NCI-H2227 (cell line): ENCODE measurements around the gene LSM3.

Experiments
- DNase-seq: peaks from one replicate; lab custom pipeline; 2025; ENCODE audit not compliant: unreplicated experiment; lab: John Stamatoyannopoulos, UW

LSM3 gene

DNA sequence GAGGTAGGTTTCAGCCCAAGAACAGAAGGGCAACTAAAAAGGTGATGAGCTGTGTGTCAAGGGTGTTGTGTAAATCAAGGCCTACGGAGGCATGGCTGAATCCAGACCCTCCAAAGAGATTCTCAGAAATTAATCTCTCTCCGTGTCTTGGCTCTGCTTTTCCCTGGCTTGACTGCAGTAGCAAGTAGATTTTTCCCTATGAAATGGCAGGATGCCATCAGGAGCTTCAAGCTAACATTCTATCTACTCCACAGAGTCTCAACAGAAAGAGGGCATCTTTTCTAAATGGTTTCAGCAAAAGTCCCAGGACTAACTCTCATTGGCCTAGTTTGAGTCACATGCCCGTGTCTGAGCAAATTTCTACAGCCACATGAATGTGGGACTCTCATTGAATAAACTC, 58.3 kb downstream of the LSM3 start:
- DNase-seq, result no peak

DNA sequence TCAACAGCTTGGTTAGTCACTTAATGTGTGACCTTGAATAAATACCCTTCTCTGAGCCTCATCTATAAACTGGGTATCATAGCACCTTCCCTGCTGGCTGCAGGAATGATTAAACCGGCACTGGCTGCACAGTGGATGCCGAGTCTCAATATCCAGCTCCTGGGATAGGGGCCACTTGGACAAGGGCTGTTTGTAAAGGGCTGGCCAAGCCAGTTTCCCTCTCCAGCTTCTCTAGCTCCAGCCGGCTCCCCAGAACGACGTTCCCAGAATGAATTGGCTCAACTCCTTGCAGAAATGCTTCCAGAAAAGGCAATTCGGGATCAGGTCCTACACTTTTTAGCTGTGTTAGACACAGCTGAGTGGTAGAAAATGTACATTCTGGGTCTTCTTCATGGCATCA, 58.8 kb downstream of the LSM3 start:
- no peak for DNase-seq

DNA sequence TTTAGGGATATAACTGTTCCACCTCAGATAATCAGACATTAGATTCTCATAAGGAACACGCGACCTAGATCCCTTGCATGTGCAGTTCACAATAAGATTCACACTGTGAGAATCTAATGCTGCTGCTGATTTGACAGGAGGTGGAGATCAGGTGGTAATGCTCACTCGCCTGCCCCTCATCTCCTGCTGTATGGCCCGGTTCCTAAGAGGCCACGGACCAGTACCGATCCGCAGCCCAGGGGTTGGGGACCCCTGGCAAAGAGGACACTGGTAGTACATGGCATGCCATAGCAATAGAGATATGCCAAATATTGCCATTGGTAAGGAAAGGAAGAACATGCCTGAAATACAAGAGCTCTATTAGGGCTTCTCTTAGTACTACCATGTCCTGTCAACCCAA, 59.7 kb downstream of the LSM3 start:
- DNase-seq, result no peak

DNA sequence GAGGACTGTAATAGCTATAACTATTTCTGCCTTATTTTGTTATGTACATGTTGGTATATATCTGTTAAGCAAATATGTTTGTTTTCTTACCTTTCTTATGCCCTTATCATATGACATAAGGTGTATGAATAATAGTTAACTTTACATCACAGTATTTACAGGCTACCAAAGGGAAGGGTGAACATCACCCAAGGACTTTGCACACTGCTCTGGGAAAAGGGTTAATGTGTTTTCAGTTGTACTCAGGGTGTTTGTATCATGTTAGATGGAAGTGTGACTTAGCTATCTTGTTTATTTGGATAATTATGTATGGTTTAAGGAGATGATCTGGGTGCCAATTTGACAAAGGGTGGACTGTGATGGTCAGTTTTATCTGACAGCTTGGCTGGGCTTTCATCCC, 60.3 kb downstream of the LSM3 start:
- no peak for DNase-seq

DNA sequence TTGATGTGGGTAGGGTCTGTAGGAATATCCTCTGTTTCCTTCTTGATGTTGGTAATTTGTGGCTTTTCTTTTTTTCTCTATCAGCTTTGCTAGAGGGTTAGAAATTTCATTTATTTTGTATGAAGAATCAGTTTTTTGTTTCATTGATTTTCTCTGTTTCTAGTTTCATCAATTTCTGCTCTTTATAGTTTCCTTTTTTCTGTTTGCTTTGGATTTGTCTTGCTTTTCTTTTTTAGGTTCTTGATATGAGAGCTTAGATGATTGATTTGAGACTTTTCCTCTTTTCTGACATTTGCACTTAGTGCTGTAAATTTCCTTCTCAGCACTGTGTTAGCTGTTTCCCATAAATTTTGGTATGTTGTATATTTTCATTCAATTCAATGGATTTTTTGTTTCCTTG, 61.3 kb downstream of the LSM3 start:
- DNase-seq, result no peak

DNA sequence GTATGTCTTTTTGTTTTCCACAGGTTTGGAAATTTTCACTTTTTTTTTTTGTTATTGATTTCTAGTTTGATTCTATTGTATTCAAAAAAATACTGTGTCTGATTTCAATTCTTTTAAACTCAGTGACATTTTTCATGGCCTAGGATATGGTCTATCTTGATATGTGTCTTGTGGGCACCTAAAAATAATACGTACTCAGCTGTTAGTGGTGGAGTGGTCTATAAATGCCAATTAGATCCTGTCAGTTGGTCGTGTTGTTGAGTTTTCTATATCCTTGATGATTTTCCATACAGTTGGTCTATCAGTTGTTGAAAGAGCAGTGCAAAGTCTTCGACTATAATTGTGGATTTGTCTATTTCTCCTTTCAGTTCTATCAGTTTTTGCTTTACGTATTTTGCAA, 61.7 kb downstream of the LSM3 start:
- DNase-seq, result no peak

DNA sequence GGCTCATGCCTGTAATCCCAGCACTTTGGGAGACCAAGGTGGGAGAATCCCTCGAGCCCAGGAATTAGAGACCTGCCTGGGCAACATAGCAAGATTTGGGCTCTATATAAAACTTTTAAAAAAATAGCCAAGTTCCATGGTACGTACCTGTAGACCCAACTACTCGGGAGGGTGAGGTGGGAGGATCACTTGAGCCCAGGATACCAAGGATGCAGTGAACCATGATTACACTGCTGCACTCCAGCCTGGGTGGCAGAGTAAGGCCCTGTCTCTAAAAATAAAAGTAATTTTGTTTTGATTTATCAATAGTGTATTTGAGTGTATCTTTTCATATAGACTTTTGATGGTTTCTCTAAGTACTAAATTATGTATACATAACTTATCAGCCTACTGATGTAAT, 63.1 kb downstream of the LSM3 start:
- no peak for DNase-seq

DNA sequence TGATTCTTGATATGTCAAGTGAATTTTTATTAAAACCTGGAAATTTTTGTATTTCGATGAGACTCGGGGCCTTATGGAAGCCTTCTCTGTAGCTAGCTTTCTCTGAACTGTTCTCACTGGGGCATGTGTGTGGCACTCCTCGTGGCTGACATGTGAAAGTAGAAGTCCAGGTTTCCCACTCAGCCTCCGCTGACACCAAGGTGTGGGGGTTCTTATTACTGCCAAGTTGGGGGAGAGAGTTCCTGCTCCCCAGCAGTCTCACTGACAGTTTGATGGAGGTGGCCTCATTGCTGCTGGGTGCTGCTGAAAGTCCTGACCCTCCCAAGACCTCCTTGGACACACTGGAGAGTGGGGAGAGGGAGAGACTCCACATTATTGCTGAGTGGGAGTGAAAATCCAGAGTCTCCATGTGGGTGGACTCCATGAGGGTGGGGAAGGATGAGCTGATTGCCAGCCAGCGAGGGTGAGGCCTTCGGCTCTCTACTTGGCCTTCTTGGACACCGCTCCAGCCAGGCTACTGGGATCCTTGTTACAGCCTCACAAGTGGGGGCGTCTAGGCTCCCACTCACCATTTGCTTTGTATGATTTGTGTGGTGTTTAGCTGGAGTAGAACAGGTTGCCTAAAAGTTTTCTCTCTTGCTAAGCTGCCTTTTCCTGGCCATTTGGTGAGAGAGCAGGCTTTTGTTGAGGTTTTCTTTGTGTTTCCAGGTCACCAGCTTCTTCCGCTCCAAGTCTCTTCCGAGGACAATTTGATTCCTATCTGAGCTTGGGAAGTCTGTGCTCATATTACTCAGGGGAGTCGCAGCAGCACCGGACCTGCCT, 64.1 kb downstream of the LSM3 start:
- DNase-seq, result no peak

DNA sequence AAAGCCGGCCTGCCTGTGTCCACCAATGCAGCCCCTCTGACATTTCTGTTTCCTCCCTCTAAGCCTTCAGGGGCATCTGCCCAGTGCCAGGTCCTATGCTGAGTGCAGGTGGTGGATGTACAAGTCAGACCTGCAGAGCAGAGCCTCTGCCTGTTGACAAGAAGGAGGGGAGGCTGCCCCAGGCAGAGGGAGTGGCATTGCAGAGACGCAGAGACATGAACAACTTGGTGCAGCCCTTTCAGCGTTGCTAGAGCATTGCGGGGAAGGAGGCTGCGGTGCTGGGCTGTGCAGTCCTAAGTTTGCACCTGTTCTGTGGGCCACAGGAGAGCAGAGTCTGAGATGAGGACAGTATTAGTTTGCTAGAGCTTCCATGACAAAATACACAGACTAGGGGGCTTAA, 65.2 kb downstream of the LSM3 start:
- DNase-seq, result no peak

DNA sequence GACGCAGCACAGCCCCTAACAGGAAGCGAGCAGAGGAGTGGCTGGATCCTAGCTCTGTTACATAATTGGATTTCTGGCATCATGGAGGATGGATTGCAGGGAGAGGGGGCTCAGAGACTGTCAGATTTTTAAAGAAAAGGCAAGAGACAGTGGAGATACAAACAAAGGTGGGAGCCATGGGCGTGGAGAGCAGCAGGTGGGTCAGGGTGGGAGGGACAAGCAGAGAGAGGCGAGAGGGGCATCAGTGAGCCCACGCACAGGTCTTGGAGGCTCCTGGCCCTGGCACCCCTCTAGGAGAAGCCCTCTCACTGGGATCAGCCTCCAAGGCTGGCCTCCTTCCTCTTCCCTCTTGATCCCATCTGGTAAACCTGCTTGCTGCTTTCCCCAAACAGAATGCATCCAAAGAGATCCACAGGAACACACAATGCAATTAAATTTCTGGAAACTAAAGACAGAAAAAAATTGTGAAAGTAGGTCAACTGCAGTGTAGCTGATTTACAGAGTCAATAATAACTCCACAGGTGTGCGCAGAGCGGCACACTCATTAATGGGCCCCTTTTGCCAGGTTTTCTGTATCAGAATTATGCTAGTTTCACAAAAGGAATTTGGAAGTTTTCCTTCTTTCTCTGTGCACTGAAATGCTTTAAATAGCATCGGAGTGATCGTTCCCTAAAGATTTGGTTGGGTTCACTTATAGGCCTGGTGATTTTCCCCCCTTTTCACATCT, 66.1 kb downstream of the LSM3 start:
- no peak for DNase-seq

DNA sequence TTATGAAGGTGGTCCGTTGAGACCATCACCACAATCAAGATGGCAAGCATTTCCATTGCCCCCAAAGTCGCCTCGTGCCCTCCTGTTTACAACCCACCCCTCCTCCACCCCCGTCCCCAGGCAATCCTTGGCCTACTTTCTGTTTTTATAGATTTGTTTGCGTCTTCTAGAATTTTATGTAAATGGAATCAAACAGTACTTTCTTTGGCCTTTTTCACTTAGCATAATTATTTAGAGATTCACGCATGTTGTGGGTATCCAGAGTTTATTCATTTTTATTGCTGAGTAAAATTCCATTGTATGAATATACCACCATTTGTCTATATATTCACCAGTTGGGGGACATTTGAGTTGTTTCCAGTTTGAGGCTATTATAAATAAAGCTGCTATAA, 66.6 kb downstream of the LSM3 start:
- DNase-seq, result no peak

DNA sequence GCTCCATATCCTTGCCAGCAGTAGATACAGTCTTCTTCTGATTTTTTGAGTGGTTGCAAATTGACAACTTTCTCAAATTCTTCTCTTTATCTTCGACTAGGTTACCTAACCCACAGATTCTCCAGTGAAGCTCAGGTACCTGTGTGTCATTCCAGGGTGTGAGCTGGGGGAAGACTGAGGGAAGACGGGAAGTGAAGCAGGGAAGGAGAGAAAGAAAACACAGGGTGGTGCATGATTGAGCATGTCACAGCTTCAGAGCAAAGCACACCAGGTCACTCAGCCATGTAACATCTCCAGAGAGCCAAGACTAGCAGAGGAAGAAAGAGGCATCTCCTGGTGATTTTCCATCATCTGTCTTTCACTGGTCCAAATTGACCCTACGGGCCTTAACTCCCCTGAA, 67.2 kb downstream of the LSM3 start:
- no peak for DNase-seq

DNA sequence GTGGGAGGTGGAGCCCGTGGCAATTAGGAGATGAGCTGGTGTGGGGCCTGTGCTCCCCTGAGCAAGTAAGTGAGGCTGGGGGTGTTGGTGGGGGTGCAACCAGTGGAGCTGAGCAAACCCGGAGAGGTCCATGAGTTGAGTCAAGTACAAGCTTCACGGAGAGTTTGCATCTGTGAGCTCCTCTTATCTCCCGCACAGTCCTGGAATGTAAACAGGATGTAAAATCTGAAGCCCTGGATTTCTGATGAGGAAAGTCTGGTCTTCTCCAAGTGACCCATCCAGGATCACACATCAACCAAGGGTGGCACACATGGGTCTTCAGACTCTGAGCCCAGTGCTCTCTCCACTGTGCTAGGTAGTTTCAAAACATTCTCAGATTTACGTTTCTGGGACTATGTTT, 67.8 kb downstream of the LSM3 start:
- DNase-seq, result no peak

DNA sequence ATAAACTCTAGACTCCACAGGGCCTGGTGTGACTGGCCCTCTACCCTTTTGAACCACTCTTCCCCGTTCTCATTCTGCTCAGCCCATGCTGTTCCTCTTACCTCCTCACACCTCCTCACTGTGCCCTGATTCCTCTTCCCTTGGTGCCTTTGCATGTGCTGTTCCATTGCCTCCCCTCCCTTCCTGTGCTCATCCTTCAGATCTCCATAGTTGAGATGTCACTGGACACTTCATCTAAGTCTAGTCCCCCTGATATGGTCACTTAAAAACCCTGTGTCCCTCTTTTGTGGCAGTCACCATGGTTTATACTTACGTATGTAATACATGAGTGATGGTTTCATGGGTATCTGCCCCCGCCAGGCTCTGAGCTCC, 69.8 kb downstream of the LSM3 start:
- no peak for DNase-seq

DNA sequence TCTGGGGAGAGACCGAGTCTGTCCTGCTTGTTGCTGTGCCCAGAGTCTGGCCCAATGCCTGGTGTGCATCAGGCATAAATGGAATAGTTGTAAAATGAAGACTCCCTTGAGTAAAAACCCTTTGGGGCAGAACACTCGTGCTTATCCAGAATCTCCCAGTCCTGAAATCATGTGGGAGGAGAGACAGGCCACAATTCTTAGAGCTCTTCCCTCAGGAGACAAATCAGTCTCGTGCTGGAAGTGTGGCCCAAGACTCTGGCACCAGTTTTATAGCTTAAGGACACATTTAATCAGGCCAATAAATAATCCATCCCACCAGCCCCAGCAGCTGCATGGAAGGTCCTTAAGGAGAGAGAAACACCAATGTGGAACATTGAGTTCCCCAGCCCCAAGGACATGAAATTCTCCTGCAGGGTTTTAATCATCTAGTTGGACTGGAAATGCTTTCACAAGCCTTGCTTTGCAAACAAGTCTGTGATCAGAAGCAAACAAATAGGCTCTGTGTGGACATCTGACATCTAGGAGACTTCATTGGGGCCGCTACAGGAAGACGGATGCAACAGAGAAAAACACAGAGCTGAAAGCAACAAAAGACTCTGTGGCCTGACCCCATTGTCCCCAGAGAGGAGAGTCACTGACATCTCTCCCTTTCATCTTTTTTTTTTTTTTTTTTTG, 70.4 kb downstream of the LSM3 start:
- no peak for DNase-seq
